Endodermal cell (in vitro differentiated cells): ENCODE results near the gene CHCHD4. TPM values are rescaled to one million over a fixed set of nuclear protein-coding genes. Genes with fewer than 3 reads are reported as not detected.

Source experiments
- DNase-seq: peaks from one replicate; pipeline ENCODE4 v3.0.0-alpha.2; 2017
- H3K27ac ChIP-seq: 2 replicates; pipeline ENCODE4 v1.5.1; 2013; ENCODE audit warnings: mild to moderate bottlenecking, low read depth, low read length, moderate library complexity
- H3K27me3 ChIP-seq: 2 replicates; pipeline ENCODE4 v1.6.1; 2013; ENCODE audit warnings: mild to moderate bottlenecking, low read length, moderate library complexity; ENCODE audit not compliant: insufficient read depth, control insufficient read depth, poor library complexity, severe bottlenecking
- H3K36me3 ChIP-seq: 2 replicates; pipeline ENCODE4 v1.7.0; 2013; ENCODE audit warnings: mild to moderate bottlenecking, low read length, moderate library complexity; ENCODE audit not compliant: control insufficient read depth, insufficient read depth
- H3K4me1 ChIP-seq: one replicate; pipeline ENCODE4 v1.7.0; 2013; ENCODE audit warnings: low read length; ENCODE audit not compliant: control insufficient read depth, insufficient read depth
- H3K4me3 ChIP-seq: 2 replicates; pipeline ENCODE4 v1.5.1; 2013; ENCODE audit warnings: mild to moderate bottlenecking, low read length, moderate library complexity
- H3K9ac ChIP-seq: 2 replicates; pipeline ENCODE4 v1.6.1; 2013; ENCODE audit warnings: mild to moderate bottlenecking, low read length, moderate library complexity; ENCODE audit not compliant: poor library complexity, severe bottlenecking; ENCODE audit errors: extremely low read depth
- H3K9me3 ChIP-seq: 2 replicates; pipeline ENCODE4 v1.6.1; 2013; ENCODE audit warnings: mild to moderate bottlenecking, low read length, moderate library complexity; ENCODE audit not compliant: control insufficient read depth
- H3K27ac Mint-ChIP-seq: 2 replicates; pipeline ENCODE4 v1.8.0; 2020; ENCODE audit warnings: mixed read lengths
- H3K27me3 Mint-ChIP-seq: 2 replicates; pipeline ENCODE4 v1.8.0; 2021; ENCODE audit warnings: mild to moderate bottlenecking, mixed read lengths; ENCODE audit not compliant: insufficient read depth
- H3K36me3 Mint-ChIP-seq: 2 replicates; pipeline ENCODE4 v1.8.0; 2020; ENCODE audit warnings: low read depth, mixed read lengths
- H3K4me1 Mint-ChIP-seq: 2 replicates; pipeline ENCODE4 v1.8.0; 2020; ENCODE audit warnings: mixed read lengths
- H3K4me3 Mint-ChIP-seq: 2 replicates; pipeline ENCODE4 v1.8.0; 2020; ENCODE audit warnings: mild to moderate bottlenecking, moderate library complexity, mixed read lengths
- H3K9me3 Mint-ChIP-seq: 2 replicates; pipeline ENCODE4 v1.8.0; 2020; ENCODE audit warnings: mild to moderate bottlenecking, mixed read lengths
- CTCF ChIP-seq: fragments of 200-600 bp; sonication (generic); conservative IDR thresholded peaks from 2 replicates; pipeline ENCODE4 v1.5.0; 2021; ENCODE audit warnings: antibody characterized with exemption, mild to moderate bottlenecking
- WGBS, 2 experiments: methylation state at CpG; one replicate each; pipeline versions ENCODE4 v1.1.5 to v1.1.7; 2013; ENCODE audit warnings: missing lambda C conversion rate in 2 of 2, mixed read lengths in 1 of 2; ENCODE audit not compliant: insufficient coverage in 1 of 2, insufficient read length in 1 of 2; 5-methylcytosine and 5-hydroxymethylcytosine counted together
- total RNA-seq, 2 donors: library from RNA; stranded (reverse); fragmentation: NEBNext Ultra II Directional in 1 of 2; extraction: Animal tissue kit (Norgen Biotek cat#: 25700) in 1 of 2; gene quantifications; 2 replicates in 1 of 2; 3 replicates in 1 of 2; pipeline ENCODE4 v1.2.1, GENCODE V29; 2021

Gene CHCHD4
- total RNA-seq, 2 donors from 2014 or later = 16.2 to 20.5 TPM

DNA sequence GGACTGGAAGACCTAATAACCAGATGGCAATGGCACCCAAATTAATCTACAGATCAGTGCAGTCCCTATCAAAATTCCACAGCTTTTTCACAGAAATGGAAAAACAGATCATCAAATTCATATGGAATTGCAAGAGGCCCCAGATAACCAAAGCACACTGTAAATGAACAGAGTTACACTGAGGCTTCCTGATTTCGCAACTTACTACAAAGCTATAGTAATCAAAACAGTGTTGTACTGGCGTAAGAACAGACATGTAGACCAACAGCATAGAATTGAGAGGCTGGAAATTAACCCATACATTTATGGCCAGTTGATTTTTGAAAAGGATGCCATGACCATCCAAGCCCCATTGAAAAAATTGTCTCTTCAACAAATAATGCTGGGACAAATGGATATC, 37.5 kb upstream of the CHCHD4 start:
- H3K4me1 Mint-ChIP-seq = no peaks in the 10 kb centered on the region
- peaks cover 27% of the 10 kb centered on the region for H3K9me3 ChIP-seq
- no peak overlapping the region for H3K4me3 ChIP-seq
- H3K36me3 Mint-ChIP-seq = peaks cover 93% of the 10 kb centered on the region
- H3K27ac ChIP-seq = no peak overlapping the region
- H3K9ac ChIP-seq = no peak overlapping the region
- H3K27me3 Mint-ChIP-seq = no peaks in the 10 kb centered on the region
- peaks cover 22% of the 10 kb centered on the region for H3K9me3 Mint-ChIP-seq
- TF ChIP-seq CTCF = no peak
- H3K4me3 Mint-ChIP-seq = no peak overlapping the region
- H3K4me1 ChIP-seq = no peaks in the 10 kb centered on the region
- DNase-seq = no peak
- H3K36me3 ChIP-seq = peaks cover 89% of the 10 kb centered on the region
- H3K27me3 ChIP-seq = no peaks in the 10 kb centered on the region
- WGBS, 2 experiments = 88 to 96% methylated on average over 2 of the region's 2 CpGs
- H3K27ac Mint-ChIP-seq = no peak overlapping the region

- H3K9me3 Mint-ChIP-seq = peaks cover 22% of the 10 kb centered on the region
- no peaks in the 10 kb centered on the region for H3K27me3 Mint-ChIP-seq
- Histone ChIP-seq H3K27ac (no peak overlapping the region), H3K4me3 (no peak overlapping the region), H3K36me3 (peaks cover 91% of the 10 kb centered on the region), H3K9ac (no peak overlapping the region), H3K4me1 (no peaks in the 10 kb centered on the region), H3K27me3 (no peaks in the 10 kb centered on the region), H3K9me3 (peaks cover 27% of the 10 kb centered on the region)
- no peak for DNase-seq
- H3K4me3 Mint-ChIP-seq = no peak overlapping the region
- H3K4me1 Mint-ChIP-seq = no peaks in the 10 kb centered on the region
- TF ChIP-seq CTCF = no peak
- H3K27ac Mint-ChIP-seq = no peak overlapping the region
- WGBS, 2 experiments = 100% methylated on average over 1 to 2 of the region's 2 CpGs
- peaks cover 94% of the 10 kb centered on the region for H3K36me3 Mint-ChIP-seq
These were observed 36.6 kb upstream of the CHCHD4 start for GRCh38 chr3:14161282-14161681.

DNA sequence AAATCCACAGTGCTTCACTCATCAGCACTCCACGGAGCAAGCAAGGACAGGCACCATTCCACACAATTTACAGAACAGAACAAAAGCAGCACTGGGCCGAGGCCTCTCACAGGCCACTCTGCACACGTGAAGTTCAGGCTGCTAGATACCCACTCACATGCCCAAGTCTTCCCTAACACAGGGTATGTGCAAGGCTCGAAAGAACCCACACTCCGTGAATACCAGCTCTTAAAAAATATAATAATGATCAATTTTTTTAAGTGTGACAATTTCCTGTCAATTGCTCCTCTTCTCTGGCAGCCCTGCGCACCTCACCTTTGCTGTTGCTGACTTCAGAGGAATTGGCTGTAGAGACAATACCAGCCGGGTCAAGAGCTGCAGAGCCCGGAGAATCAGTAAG, 34.8 kb upstream of the CHCHD4 start:
- 93% methylated on average over 3 to 8 of the region's 8 CpGs for WGBS, 2 experiments
- Histone ChIP-seq H3K4me3 (no peak overlapping the region), H3K9me3 (peaks cover 27% of the 10 kb centered on the region), H3K9ac (no peak overlapping the region), H3K4me1 (no peaks in the 10 kb centered on the region), H3K36me3 (peaks cover 89% of the 10 kb centered on the region), H3K27me3 (no peaks in the 10 kb centered on the region), H3K27ac (no peak overlapping the region)
- Mint-ChIP-seq H3K36me3 (peaks cover 92% of the 10 kb centered on the region), H3K27ac (no peak overlapping the region), H3K4me1 (no peaks in the 10 kb centered on the region), H3K4me3 (no peak overlapping the region), H3K27me3 (no peaks in the 10 kb centered on the region), H3K9me3 (peaks cover 22% of the 10 kb centered on the region)
- DNase-seq = no peak
- TF ChIP-seq CTCF = no peak
